Activated CD4-positive, alpha-beta T cell treated with anti-CD3 and anti-CD28 coated beads for 36 hours (primary cell): Measurements from ENCODE around the gene RCAN1. TPM values are rescaled to one million over a fixed set of nuclear protein-coding genes. Genes with fewer than 3 reads are reported as not detected.

Experiments used
- ATAC-seq: fragments of 200-7000 bp; cut with Tn5 transposase; one replicate; pipeline ENCODE4 v1.10.0; 2021; ENCODE audit warnings: mild to moderate bottlenecking, moderate library complexity
- CTCF ChIA-PET: fragments of 350-600 bp; sonication (Branson Sonifier 250); formaldehyde crosslinking; loops from one replicate; lab custom pipeline; 2021; ENCODE audit warnings: antibody characterized with exemption; lab: Charles Lee
- POLR2A ChIA-PET: fragments of 350-600 bp; sonication (Branson Sonifier 250); formaldehyde crosslinking; loops from one replicate; lab custom pipeline; 2021; ENCODE audit warnings: antibody characterized with exemption, inconsistent platforms; lab: Charles Lee
- DNase-seq: peaks from one replicate; pipeline ENCODE4 v3.0.0-alpha.2; 2020
- H3K27ac Mint-ChIP-seq: one replicate; pipeline ENCODE4 v1.8.0; 2021; ENCODE audit warnings: mixed read lengths
- H3K27me3 Mint-ChIP-seq: one replicate; pipeline ENCODE4 v1.8.0; 2021; ENCODE audit warnings: mixed read lengths
- H3K36me3 Mint-ChIP-seq: one replicate; pipeline ENCODE4 v1.8.0; 2021; ENCODE audit warnings: low read depth, mixed read lengths
- H3K4me1 Mint-ChIP-seq: one replicate; pipeline ENCODE4 v1.8.0; 2021; ENCODE audit warnings: mixed read lengths
- H3K4me3 Mint-ChIP-seq: one replicate; pipeline ENCODE4 v1.8.0; 2021; ENCODE audit warnings: mild to moderate bottlenecking, moderate library complexity, mixed read lengths
- H3K9me3 Mint-ChIP-seq: one replicate; pipeline ENCODE4 v1.8.0; 2021; ENCODE audit warnings: low read depth, mixed read lengths
- intact Hi-C, 2 experiments: fragments of 100-400 bp; cut with DNase I in 1 of 2; cut with micrococcal nuclease in 1 of 2; formaldehyde crosslinking; loops; one replicate each; pipeline versions ENCODE4 v1.14.2 to v1.15.1; 2022 to 2024; cut with DNase I, micrococcal nuclease
- total RNA-seq, 2 experiments: library from RNA; stranded (reverse); gene quantifications; one replicate each; pipeline ENCODE4 v1.2.3, GENCODE V29; 2021

Gene RCAN1
- total RNA-seq, 2 experiments from 2014 or later: 9.9 to 10.0 TPM

GRCh38 chr21:34517039-34517438 is 97.9 kb downstream of the RCAN1 start:
- peaks cover 14% of the 10 kb centered on the region for H3K36me3 Mint-ChIP-seq
- H3K4me1 Mint-ChIP-seq: peaks cover 16% of the 10 kb centered on the region
- peaks cover 1% of the 10 kb centered on the region for H3K27me3 Mint-ChIP-seq
- H3K27ac Mint-ChIP-seq: peak overlapping the region; percentile 10
- no peak overlapping the region for H3K4me3 Mint-ChIP-seq
- ATAC-seq (peak; percentile 28), DNase-seq (no peak)
- ChIA-PET POLR2A (no interaction called here), CTCF (interaction anchor here (1.3 to 3.4 kb wide), 5 partner anchors 9 to 96 kb away, joined by 3 to 14 read pairs (median 4); no protein-coding TSS in a partner anchor)
- intact Hi-C loops: no loop called here
- no peaks in the 10 kb centered on the region for H3K9me3 Mint-ChIP-seq

- Mint-ChIP-seq H3K27ac (no peak overlapping the region), H3K4me1 (peaks cover 16% of the 10 kb centered on the region), H3K36me3 (peaks cover 9% of the 10 kb centered on the region), H3K4me3 (no peak overlapping the region), H3K9me3 (no peaks in the 10 kb centered on the region), H3K27me3 (peaks cover 1% of the 10 kb centered on the region)
- intact Hi-C loops: no loop called here
- ChIA-PET POLR2A (no interaction called here), CTCF (interaction anchor here (0.6 to 3.4 kb wide), 8 partner anchors 11 to 1659 kb away, joined by 3 to 14 read pairs (median 3); no protein-coding TSS in a partner anchor)
- DNase-seq (no peak), ATAC-seq (no peak)
These were observed 100.3 kb downstream of the RCAN1 start for GRCh38 chr21:34514576-34515115.

- H3K4me3 Mint-ChIP-seq: no peak overlapping the region
- ChIA-PET POLR2A (no interaction called here), CTCF (interaction anchor here (1.7 kb wide), 1 partner anchor 117 kb away, joined by 3 read pairs; no protein-coding TSS in a partner anchor)
- H3K27me3 Mint-ChIP-seq: peaks cover 1% of the 10 kb centered on the region
- no peaks in the 10 kb centered on the region for H3K9me3 Mint-ChIP-seq
- H3K4me1 Mint-ChIP-seq: peaks cover 16% of the 10 kb centered on the region
- H3K27ac Mint-ChIP-seq: no peak overlapping the region
- no peak for DNase-seq
- peaks cover 9% of the 10 kb centered on the region for H3K36me3 Mint-ChIP-seq
- intact Hi-C loops: no loop called here
- no peak for ATAC-seq
These were observed 101.7 kb downstream of the RCAN1 start for GRCh38 chr21:34513129-34513675.

GRCh38 chr21:34511787-34512455 is 103.0 kb downstream of the RCAN1 start, which contains the start of gene KCNE1:
Gene KCNE1 (minus strand): TSS chr21:34512210. CDS start chr21:34449634, 62,576 bp downstream.
- CTCF ChIA-PET: interaction anchor here (0.6 to 2.4 kb wide), 4 partner anchors 15 to 954 kb away, joined by 3 to 34 read pairs (median 3); no protein-coding TSS in a partner anchor
- no peak for ATAC-seq
- H3K36me3 Mint-ChIP-seq: no peaks in the 10 kb centered on the region
- no peak within 1 kb of the TSS for H3K27ac Mint-ChIP-seq
- no peak for DNase-seq
- H3K9me3 Mint-ChIP-seq: no peaks in the 10 kb centered on the region
- no peak within 1 kb of the TSS for H3K4me3 Mint-ChIP-seq
- H3K4me1 Mint-ChIP-seq: peaks cover 4% of the 10 kb centered on the region
- H3K27me3 Mint-ChIP-seq: peaks cover 1% of the 10 kb centered on the region
- POLR2A ChIA-PET: no interaction called here
- intact Hi-C loops: no loop called here

DNA sequence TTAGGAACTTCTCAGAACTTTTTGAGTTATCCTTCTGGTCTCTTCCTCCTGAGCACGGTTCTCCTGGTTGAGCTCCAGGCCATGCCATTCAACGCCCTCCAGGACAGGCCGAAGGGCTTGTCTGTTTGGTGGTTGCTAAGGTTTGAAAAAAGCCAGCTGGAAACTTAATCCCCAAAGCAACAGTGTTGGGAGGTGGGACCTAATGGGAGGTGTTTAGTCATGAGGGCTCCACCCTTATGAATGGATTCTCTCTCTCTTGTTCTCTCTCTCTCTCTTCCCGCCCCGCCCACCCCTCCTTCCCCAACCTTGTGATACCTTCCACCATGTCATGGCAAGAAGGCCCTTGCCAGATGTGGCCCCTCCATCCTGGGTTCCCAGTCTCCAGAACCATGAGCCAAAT is 103.7 kb downstream of the RCAN1 start:
- CTCF ChIA-PET: interaction anchor here (0.6 to 2.4 kb wide), 16 partner anchors 8 to 121 kb away, joined by 3 to 34 read pairs (median 4); no protein-coding TSS in a partner anchor
- no peak overlapping the region for H3K4me3 Mint-ChIP-seq
- DNase-seq: no peak

GRCh38 chr21:34510148-34511142 is 104.5 kb downstream of the RCAN1 start:
- intact Hi-C loops: loop anchor here (1.0 kb wide), 2 partner anchors 93 to 120 kb away; no protein-coding TSS in a partner anchor
- ChIA-PET POLR2A (no interaction called here), CTCF (interaction anchor here (0.5 to 2.4 kb wide), 22 partner anchors 9 to 916 kb away, joined by 3 to 34 read pairs (median 3); no protein-coding TSS in a partner anchor)
- H3K27me3 Mint-ChIP-seq: peaks cover 1% of the 10 kb centered on the region
- no peaks in the 10 kb centered on the region for H3K9me3 Mint-ChIP-seq
- peak; percentile 83 for DNase-seq
- H3K4me1 Mint-ChIP-seq: no peaks in the 10 kb centered on the region
- no peaks in the 10 kb centered on the region for H3K36me3 Mint-ChIP-seq
- no peak overlapping the region for H3K27ac Mint-ChIP-seq
- peak; percentile 93 for ATAC-seq
- H3K4me3 Mint-ChIP-seq: no peak overlapping the region

More for the DNA sequence above, 103.7 kb downstream of the RCAN1 start:
- no peaks in the 10 kb centered on the region for H3K4me1 Mint-ChIP-seq
- POLR2A ChIA-PET: no interaction called here
- H3K9me3 Mint-ChIP-seq: no peaks in the 10 kb centered on the region
- no peaks in the 10 kb centered on the region for H3K36me3 Mint-ChIP-seq
- H3K27me3 Mint-ChIP-seq: peaks cover 1% of the 10 kb centered on the region
- ATAC-seq: no peak
- no peak overlapping the region for H3K27ac Mint-ChIP-seq
- intact Hi-C loops: no loop called here

DNA sequence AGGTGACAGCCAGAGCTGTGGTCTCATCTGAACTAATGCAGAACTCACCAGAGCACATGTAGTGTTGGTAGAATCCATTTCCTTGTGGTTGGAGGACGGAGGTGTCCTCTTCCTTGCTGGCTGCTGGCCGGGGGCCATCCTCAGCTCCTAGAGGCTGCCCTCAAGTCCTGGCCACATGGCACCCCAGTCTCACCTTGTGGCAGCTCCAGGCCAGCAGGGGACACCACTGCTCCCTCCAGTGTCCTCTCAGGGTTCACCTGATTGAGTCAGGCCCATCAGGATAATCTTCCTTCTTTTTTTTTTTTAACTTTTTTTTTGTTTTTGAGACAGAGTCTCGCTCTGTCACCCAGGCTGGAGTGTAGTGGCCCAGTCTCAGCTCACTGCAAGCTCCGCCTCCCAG is 105.8 kb downstream of the RCAN1 start:
- Mint-ChIP-seq H3K27ac (no peak overlapping the region), H3K27me3 (no peaks in the 10 kb centered on the region), H3K9me3 (no peaks in the 10 kb centered on the region), H3K4me1 (no peaks in the 10 kb centered on the region), H3K36me3 (no peaks in the 10 kb centered on the region), H3K4me3 (no peak overlapping the region)
- POLR2A ChIA-PET: no interaction called here
- CTCF ChIA-PET: interaction anchor here (0.5 to 1.9 kb wide), 6 partner anchors 32 to 1758 kb away, joined by 3 to 10 read pairs (median 3); no protein-coding TSS in a partner anchor
- ATAC-seq: no peak
- intact Hi-C loops: no loop called here
- peak; percentile 20 for DNase-seq

DNA sequence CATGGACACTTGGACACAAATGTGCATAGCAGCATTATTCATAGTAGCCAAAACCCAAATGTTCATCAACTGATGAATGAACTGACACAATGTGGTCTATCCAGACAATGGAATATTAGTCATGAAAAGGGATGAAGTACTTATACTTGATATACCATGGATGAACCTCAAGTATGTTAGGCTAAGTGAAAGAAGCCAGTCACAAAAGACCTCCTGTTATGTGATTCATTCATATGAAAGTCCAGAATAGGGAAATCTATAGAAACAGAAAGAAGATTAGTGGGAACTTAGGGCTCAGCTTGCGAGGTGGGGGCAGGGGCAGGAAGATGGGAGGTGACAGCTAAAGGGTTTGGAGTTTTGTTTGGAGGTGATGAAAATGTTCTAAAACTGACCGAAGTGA is 110.3 kb downstream of the RCAN1 start:
- ChIA-PET CTCF (interaction anchor here (0.5 kb wide), 1 partner anchor 1674 kb away, joined by 4 read pairs; no protein-coding TSS in a partner anchor), POLR2A (no interaction called here)
- intact Hi-C loops: no loop called here
- H3K36me3 Mint-ChIP-seq: no peaks in the 10 kb centered on the region
- H3K27me3 Mint-ChIP-seq: no peaks in the 10 kb centered on the region
- no peaks in the 10 kb centered on the region for H3K4me1 Mint-ChIP-seq
- H3K4me3 Mint-ChIP-seq: no peak overlapping the region
- ATAC-seq (no peak), DNase-seq (no peak)
- H3K9me3 Mint-ChIP-seq: no peaks in the 10 kb centered on the region
- no peak overlapping the region for H3K27ac Mint-ChIP-seq

GRCh38 chr21:34502480-34503106 is 112.3 kb downstream of the RCAN1 start:
- ATAC-seq: no peak
- ChIA-PET CTCF (interaction anchor here (0.7 to 1.1 kb wide), 3 partner anchors 78 to 140 kb away, joined by 3 read pairs; no protein-coding TSS in a partner anchor), POLR2A (no interaction called here)
- peaks cover 5% of the 10 kb centered on the region for H3K9me3 Mint-ChIP-seq
- no peak overlapping the region for H3K4me3 Mint-ChIP-seq
- intact Hi-C loops: no loop called here
- no peaks in the 10 kb centered on the region for H3K4me1 Mint-ChIP-seq
- H3K27me3 Mint-ChIP-seq: peaks cover 4% of the 10 kb centered on the region
- H3K36me3 Mint-ChIP-seq: peaks cover 1% of the 10 kb centered on the region
- H3K27ac Mint-ChIP-seq: no peak overlapping the region
- no peak for DNase-seq

DNA sequence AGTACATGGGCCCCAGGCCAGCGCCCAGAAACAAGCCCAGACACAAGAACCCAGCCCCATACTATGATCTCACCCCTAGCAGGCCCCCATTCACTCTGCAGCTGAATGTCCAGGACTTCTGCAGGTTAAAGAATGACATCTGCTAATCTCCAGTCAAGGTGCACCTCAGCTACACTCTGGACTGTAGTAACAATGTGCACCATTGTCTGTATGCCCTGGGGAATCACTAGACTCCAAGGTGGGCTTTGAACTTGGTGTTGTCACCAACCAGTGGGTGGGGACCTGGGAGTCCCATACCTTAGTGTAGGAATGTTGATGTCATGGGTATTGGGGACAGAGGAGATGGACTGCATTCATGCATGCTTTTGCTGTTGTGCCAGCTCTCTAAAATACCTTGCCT is 113.2 kb downstream of the RCAN1 start:
- H3K9me3 Mint-ChIP-seq: peaks cover 12% of the 10 kb centered on the region
- CTCF ChIA-PET: interaction anchor here (0.7 to 1.0 kb wide), 2 partner anchors 79 to 81 kb away, joined by 3 read pairs; no protein-coding TSS in a partner anchor
- POLR2A ChIA-PET: no interaction called here
- no peak overlapping the region for H3K4me3 Mint-ChIP-seq
- H3K27ac Mint-ChIP-seq: no peak overlapping the region
- peaks cover 4% of the 10 kb centered on the region for H3K27me3 Mint-ChIP-seq
- H3K4me1 Mint-ChIP-seq: no peaks in the 10 kb centered on the region
- DNase-seq (no peak), ATAC-seq (no peak)
- intact Hi-C loops: no loop called here
- H3K36me3 Mint-ChIP-seq: peaks cover 1% of the 10 kb centered on the region
